Measurements from ENCODE around the gene RASA4B. TPM values are rescaled to one million over a fixed set of nuclear protein-coding genes. Genes with fewer than 3 reads are reported as not detected.
"Not testable (repeated sequence)": the region's sequence is repeated elsewhere in the genome, so short reads cannot be mapped to it uniquely, and the experiment has no call there.

The RASA4B gene
- total and polyA plus RNA-seq, 2 experiments from 2014 or later: 1.0 to 1.1 TPM

DNA sequence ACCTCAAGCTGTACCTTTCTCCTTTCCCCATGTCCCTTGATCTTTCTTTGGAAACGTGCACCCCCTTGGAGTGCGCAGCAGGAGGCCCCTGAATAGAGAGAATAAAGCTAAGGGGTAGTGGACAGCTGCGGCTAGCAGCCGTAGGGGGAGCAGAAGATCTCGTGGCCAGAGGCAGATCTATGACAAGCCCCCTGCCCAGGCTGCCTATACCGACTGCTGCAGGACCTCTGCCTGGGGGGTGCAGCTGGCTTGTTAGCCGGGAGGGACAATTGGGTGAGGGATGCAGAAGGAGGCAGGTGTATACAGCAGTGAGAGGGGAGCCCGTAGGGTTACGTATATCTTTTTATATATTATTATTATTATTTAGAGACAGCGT lies 38.4 kb downstream of the RASA4B start:
- H3K4me3 ChIP-seq; H3K36me3 ChIP-seq (ENCODE audit: low read depth); H3K79me2 ChIP-seq (ENCODE audit: insufficient read depth); H3K27ac ChIP-seq; H4K20me1 ChIP-seq (ENCODE audit: insufficient read depth); H3K4me2 ChIP-seq (ENCODE audit: unreplicated experiment); in situ Hi-C loops (cut with MboI); H3K9me3 ChIP-seq (ENCODE audit: low read depth); H3K9ac ChIP-seq; H2AFZ ChIP-seq; DNase-seq; H3F3A ChIP-seq (ENCODE audit: insufficient read depth); H3K9me2 ChIP-seq (ENCODE audit: insufficient read depth); H3K27me3 ChIP-seq (replicated peaks; ENCODE audit: insufficient read depth); H3K4me1 ChIP-seq (ENCODE audit: insufficient read depth): not testable (repeated sequence)
- no CpG with 5 or more reads among the region's 10 CpGs for WGBS, 2 experiments (ENCODE audit: low coverage in 1 of 2, low lambda C conversion rate in 2 of 2, missing lambda C conversion rate in 2 of 2)

DNA sequence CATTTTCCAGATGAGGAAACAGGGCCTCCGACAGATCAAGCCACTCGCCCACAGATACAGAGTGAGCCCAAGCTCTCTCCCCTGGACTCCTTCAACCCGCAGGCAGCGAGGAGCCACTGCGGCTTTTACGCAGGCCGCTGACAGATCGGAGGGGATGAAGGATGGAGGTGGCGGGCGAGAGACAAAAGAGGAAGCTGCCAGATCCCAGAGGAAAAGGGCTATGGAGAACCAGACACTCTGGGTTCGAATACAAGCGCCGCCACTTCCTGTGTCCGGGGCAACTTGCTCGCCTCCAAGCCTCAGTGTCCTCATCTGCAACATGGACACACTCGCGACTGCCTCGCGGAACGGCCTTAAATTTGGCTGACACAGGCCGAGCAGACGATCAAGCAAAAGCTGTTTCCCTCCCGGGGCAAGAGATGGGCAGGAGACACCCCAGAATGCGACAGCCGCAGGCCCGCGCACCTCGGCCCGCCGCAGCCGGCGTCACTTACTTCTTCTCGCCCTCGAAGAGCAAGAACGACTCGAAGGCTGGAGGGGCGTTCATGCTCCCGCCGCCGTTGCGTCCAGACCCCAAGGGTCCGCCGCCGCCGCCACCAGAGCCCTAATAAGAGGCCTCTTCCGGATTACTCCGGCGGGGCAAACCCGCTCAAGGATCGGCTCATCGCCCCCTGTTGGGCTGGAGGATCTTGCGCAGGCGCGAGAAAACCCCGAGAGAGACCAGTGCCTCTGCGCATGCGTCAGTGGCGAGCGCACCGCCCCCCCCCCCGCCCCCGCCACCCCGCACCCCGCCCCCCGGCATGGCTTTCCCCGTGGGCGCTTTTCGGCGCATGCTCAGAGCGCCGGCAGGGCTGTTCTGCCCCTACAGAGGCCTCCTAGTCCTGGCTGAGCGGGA lies 39.0 kb downstream of the RASA4B start, which contains the start of gene POLR2J:
TSS of gene POLR2J (minus strand) at position 609 of the 895 bp plus-strand sequence. CDS start at position 547, 62 bp downstream.
- H3K9me3 ChIP-seq (ENCODE audit: low read depth); H3F3A ChIP-seq (ENCODE audit: insufficient read depth); H3K4me2 ChIP-seq (ENCODE audit: unreplicated experiment); H3K4me1 ChIP-seq (ENCODE audit: insufficient read depth); H3K27ac ChIP-seq; H3K36me3 ChIP-seq (ENCODE audit: low read depth); H4K20me1 ChIP-seq (ENCODE audit: insufficient read depth); H3K9me2 ChIP-seq (ENCODE audit: insufficient read depth); H3K79me2 ChIP-seq (ENCODE audit: insufficient read depth); H3K27me3 ChIP-seq (replicated peaks; ENCODE audit: insufficient read depth); H2AFZ ChIP-seq; in situ Hi-C loops (cut with MboI): not testable (repeated sequence)
- peak within 1 kb of the TSS; percentile 67 for H3K4me3 ChIP-seq
- peak within 1 kb of the TSS; percentile 78 for H3K9ac ChIP-seq
- DNase-seq: peak; percentile 65
- WGBS, 2 experiments (ENCODE audit: low coverage in 1 of 2, low lambda C conversion rate in 2 of 2, missing lambda C conversion rate in 2 of 2): 1% methylated on average over 24 to 51 of the region's 72 CpGs

DNA sequence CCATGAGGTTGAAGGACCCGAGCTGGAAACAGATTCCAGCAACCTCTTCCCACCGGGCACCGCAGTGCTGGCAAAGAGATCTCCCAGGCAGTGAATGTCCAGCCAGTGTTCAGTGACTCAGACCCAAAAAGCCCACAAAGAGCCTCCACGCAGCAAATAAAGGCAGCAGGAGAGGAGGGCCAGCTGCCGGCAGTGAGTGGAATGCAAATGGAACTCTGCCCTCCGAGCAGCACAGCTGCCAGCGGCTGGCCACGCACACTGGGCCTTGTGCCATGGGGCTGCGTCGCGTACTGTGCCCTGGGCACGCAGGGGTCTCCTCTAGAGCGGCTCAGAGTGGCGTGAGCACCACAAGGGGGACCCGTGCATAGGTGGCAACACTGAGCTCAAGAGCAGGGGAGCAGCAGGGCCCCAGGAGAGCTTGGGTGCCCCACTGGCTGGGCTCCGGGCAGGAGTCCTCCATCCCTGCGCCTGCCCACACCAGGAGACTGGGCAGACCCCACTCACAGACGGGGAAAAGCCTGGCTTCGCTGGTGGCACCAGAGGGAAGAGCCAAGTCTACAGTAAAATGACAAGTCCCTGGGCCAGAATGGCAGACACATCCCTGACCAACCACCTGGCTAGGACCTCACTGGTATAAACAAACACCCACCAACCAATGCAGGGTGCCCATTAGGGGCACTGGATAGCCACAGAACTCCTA lies 42.7 kb downstream of the RASA4B start:
- H3F3A ChIP-seq (ENCODE audit: insufficient read depth); H3K9me2 ChIP-seq (ENCODE audit: insufficient read depth); H3K4me2 ChIP-seq (ENCODE audit: unreplicated experiment); H3K79me2 ChIP-seq (ENCODE audit: insufficient read depth); DNase-seq; H3K36me3 ChIP-seq (ENCODE audit: low read depth); H3K4me3 ChIP-seq; H4K20me1 ChIP-seq (ENCODE audit: insufficient read depth); H3K9me3 ChIP-seq (ENCODE audit: low read depth); in situ Hi-C loops (cut with MboI); H3K27ac ChIP-seq; H3K27me3 ChIP-seq (replicated peaks; ENCODE audit: insufficient read depth); H3K9ac ChIP-seq; H2AFZ ChIP-seq; H3K4me1 ChIP-seq (ENCODE audit: insufficient read depth): not testable (repeated sequence)
- 79 to 83% methylated on average over 11 to 15 of the region's 19 CpGs for WGBS, 2 experiments (ENCODE audit: low coverage in 1 of 2, low lambda C conversion rate in 2 of 2, missing lambda C conversion rate in 2 of 2)

DNA sequence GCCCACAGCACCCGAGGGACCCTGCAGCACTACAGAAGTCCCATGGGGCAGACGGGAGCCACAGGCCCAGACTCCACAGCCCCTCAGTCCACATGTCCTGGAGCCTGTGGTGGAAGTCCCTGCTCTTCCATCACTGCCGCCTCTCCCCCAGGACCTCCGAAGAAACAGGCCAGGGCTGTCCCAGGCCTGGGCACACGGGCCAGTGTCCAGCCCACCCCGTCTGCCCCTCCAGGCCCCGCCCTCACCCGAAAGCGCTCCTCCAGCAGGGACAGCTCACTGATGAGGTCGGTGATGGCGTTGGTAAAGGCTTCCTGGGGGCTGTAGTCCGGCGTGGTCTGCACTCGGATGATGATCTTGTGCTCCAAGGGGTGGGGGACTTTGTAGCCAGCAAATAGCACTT lies 43.5 kb downstream of the RASA4B start:
- H3K4me3 ChIP-seq; H3K9me3 ChIP-seq (ENCODE audit: low read depth); H3K27ac ChIP-seq; H3K79me2 ChIP-seq (ENCODE audit: insufficient read depth); H3K36me3 ChIP-seq (ENCODE audit: low read depth); H3K9me2 ChIP-seq (ENCODE audit: insufficient read depth); in situ Hi-C loops (cut with MboI); DNase-seq; H2AFZ ChIP-seq; H3K4me1 ChIP-seq (ENCODE audit: insufficient read depth); H4K20me1 ChIP-seq (ENCODE audit: insufficient read depth); H3K4me2 ChIP-seq (ENCODE audit: unreplicated experiment); H3F3A ChIP-seq (ENCODE audit: insufficient read depth); H3K9ac ChIP-seq; H3K27me3 ChIP-seq (replicated peaks; ENCODE audit: insufficient read depth): not testable (repeated sequence)
- 82 to 100% methylated on average over 1 to 14 of the region's 14 CpGs for WGBS, 2 experiments (ENCODE audit: low coverage in 1 of 2, low lambda C conversion rate in 2 of 2, missing lambda C conversion rate in 2 of 2)

DNA sequence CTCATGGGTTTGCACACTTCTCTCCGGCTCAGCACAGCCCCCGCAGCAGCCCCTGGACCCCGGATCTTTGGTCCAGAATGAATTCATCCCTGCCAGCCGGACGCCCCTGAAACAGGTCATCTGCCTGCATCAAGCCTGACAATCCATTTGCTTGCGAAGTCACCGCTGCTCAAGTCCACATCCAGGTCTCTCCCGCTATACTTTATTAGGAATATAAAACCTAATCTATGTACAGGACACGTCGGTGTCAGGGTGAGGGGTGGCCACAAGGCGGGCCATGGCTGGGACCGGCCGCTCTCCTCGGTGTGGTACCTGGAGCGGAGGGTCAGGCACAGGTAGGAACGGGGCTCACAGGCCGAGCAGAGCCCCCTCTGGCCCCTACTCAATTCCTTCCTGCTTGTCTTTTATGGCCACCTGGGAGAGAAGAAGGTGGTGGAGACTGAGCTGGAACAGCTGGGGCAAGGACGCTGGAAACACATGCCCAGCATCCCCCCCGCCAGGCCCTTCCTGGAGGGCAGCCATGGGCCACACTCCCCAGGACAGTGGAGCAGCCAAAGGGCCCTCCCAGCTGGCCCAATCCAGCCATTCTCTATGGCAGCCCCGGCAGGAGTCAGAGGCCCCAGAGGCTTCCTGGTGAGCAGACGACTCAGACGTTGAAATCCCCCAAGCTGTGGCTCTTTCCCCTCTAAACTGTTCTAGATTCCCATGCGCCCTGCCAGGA lies 44.1 kb downstream of the RASA4B start:
- TF ChIP-seq EZH2phosphoT487 (IDR thresholded peaks at IDR 0.05; ENCODE audit: insufficient read depth, low read depth): no peak
- no peak for TF ChIP-seq EZH2 (IDR thresholded peaks at IDR 0.05; ENCODE audit: insufficient read depth, poor library complexity, severe bottlenecking)
- no peaks in the 10 kb centered on the region for H3K4me1 ChIP-seq (ENCODE audit: insufficient read depth)
- H3K9me3 ChIP-seq (ENCODE audit: low read depth): no peaks in the 10 kb centered on the region
- WGBS, 2 experiments (ENCODE audit: low coverage in 1 of 2, low lambda C conversion rate in 2 of 2, missing lambda C conversion rate in 2 of 2): 82 to 85% methylated on average over 22 to 23 of the region's 23 CpGs
- H3K4me2 ChIP-seq (ENCODE audit: unreplicated experiment): no peak overlapping the region
- no peaks in the 10 kb centered on the region for H3K27me3 ChIP-seq (replicated peaks; ENCODE audit: insufficient read depth)
- in situ Hi-C loops (cut with MboI): no loop called here
- H3K9me2 ChIP-seq (ENCODE audit: insufficient read depth): no peaks in the 10 kb centered on the region
- H3K79me2 ChIP-seq (ENCODE audit: insufficient read depth): no peaks in the 10 kb centered on the region; the same call in 1 of the 2 replicates
- DNase-seq: no peak
- no peak overlapping the region for H2AFZ ChIP-seq
- no peaks in the 10 kb centered on the region for H3F3A ChIP-seq (ENCODE audit: insufficient read depth)
- H3K9ac ChIP-seq: no peak overlapping the region
- H3K27ac ChIP-seq: no peak overlapping the region
- no peaks in the 10 kb centered on the region for H4K20me1 ChIP-seq (ENCODE audit: insufficient read depth)
- H3K36me3 ChIP-seq (ENCODE audit: low read depth): no peaks in the 10 kb centered on the region
- no peak overlapping the region for H3K4me3 ChIP-seq
